H9 (cell line): ENCODE measurements around the gene TEX13D. TPM values are rescaled to one million over a fixed set of nuclear protein-coding genes. Genes with fewer than 3 reads are reported as not detected.

Experiments
- DNase-seq: peaks from one replicate; pipeline ENCODE4 v3.0.0-alpha.2; 2017
- H2AFZ ChIP-seq: one replicate; pipeline ENCODE4 v1.6.1; 2013; ENCODE audit warnings: mild to moderate bottlenecking, low read length, control low read depth, moderate library complexity
- H2AK5ac ChIP-seq: 2 replicates; pipeline ENCODE4 v1.6.1; 2013; ENCODE audit warnings: low read length, control low read depth, mixed read lengths; ENCODE audit not compliant: insufficient read length
- H2BK120ac ChIP-seq: one replicate; pipeline ENCODE4 v1.6.1; 2013; ENCODE audit warnings: low read depth, mild to moderate bottlenecking, low read length, control low read depth, inconsistent platforms; ENCODE audit not compliant: poor library complexity, severe bottlenecking
- H2BK12ac ChIP-seq: 2 replicates; pipeline ENCODE4 v1.6.1; 2013; ENCODE audit warnings: low read length, control low read depth, mixed read lengths, low read depth; ENCODE audit not compliant: insufficient read length
- H2BK15ac ChIP-seq: 2 replicates; pipeline ENCODE4 v1.6.1; 2013; ENCODE audit warnings: low read depth, low read length, control low read depth
- H2BK20ac ChIP-seq: one replicate; pipeline ENCODE4 v1.6.1; 2013; ENCODE audit warnings: low read depth, mild to moderate bottlenecking, low read length, control low read depth, inconsistent platforms; ENCODE audit not compliant: poor library complexity, severe bottlenecking
- H2BK5ac ChIP-seq: 2 replicates; pipeline ENCODE4 v1.6.1; 2013; ENCODE audit warnings: low read length, control low read depth, mixed read lengths; ENCODE audit not compliant: insufficient read length
- H3K14ac ChIP-seq: 2 replicates; pipeline ENCODE4 v1.6.1; 2013; ENCODE audit warnings: low read length, control low read depth; ENCODE audit not compliant: insufficient read depth
- H3K18ac ChIP-seq: 2 replicates; pipeline ENCODE4 v1.6.1; 2013; ENCODE audit warnings: low read depth, mild to moderate bottlenecking, mixed read lengths, low read length, control low read depth; ENCODE audit not compliant: insufficient read length
- H3K23ac ChIP-seq: 2 replicates; pipeline ENCODE4 v1.6.1; 2013; ENCODE audit warnings: low read length, control low read depth, mixed read lengths, low read depth; ENCODE audit not compliant: insufficient read length
- H3K23me2 ChIP-seq: 2 replicates; pipeline ENCODE4 v1.6.1; 2013; ENCODE audit warnings: low read depth, mild to moderate bottlenecking, mixed read lengths, low read length, control low read depth; ENCODE audit not compliant: insufficient read length, poor library complexity, severe bottlenecking
- H3K27ac ChIP-seq: 2 replicates; pipeline ENCODE4 v1.5.1; 2013; ENCODE audit warnings: low read length, control low read depth, mixed read lengths, low read depth; ENCODE audit not compliant: insufficient read length
- H3K27me3 ChIP-seq: 2 replicates; pipeline ENCODE4 v1.6.1; 2013; ENCODE audit warnings: low read length, control low read depth, inconsistent platforms; ENCODE audit not compliant: insufficient read depth
- H3K4ac ChIP-seq: 2 replicates; pipeline ENCODE4 v1.6.1; 2013; ENCODE audit warnings: low read depth, mild to moderate bottlenecking, control low read depth, inconsistent platforms, low read length, moderate library complexity
- H3K4me1 ChIP-seq: 2 replicates; pipeline ENCODE4 v1.6.1; 2013; ENCODE audit warnings: low read length, control low read depth, inconsistent platforms; ENCODE audit not compliant: insufficient read depth
- H3K4me2 ChIP-seq: 2 replicates; pipeline ENCODE4 v1.6.1; 2013; ENCODE audit warnings: low read length, control low read depth, mixed read lengths; ENCODE audit not compliant: insufficient read length, insufficient read depth
- H3K56ac ChIP-seq: 2 replicates; pipeline ENCODE4 v1.6.1; 2013; ENCODE audit warnings: low read depth, mild to moderate bottlenecking, mixed read lengths, low read length, control low read depth; ENCODE audit not compliant: insufficient read length
- H3K79me1 ChIP-seq: 2 replicates; pipeline ENCODE4 v1.6.1; 2013; ENCODE audit warnings: low read depth, mild to moderate bottlenecking, moderate library complexity, low read length, control low read depth, inconsistent platforms; ENCODE audit not compliant: insufficient read depth, poor library complexity, severe bottlenecking
- H3K79me2 ChIP-seq: 2 replicates; pipeline ENCODE4 v1.6.1; 2013; ENCODE audit warnings: low read length, control low read depth, inconsistent platforms; ENCODE audit not compliant: insufficient read depth
- H3K9ac ChIP-seq: 2 replicates; pipeline ENCODE4 v1.6.1; 2013; ENCODE audit warnings: low read length, control low read depth, mixed read lengths; ENCODE audit not compliant: insufficient read length; ENCODE audit errors: extremely low read depth
- H3K9me3 ChIP-seq: one replicate; pipeline ENCODE4 v1.6.1; 2013; ENCODE audit warnings: low read depth, low read length, inconsistent platforms; ENCODE audit not compliant: control insufficient read depth
- H3T11ph ChIP-seq: one replicate; pipeline ENCODE4 v1.6.1; 2013; ENCODE audit warnings: mild to moderate bottlenecking, low read length, control low read depth, inconsistent platforms
- H4K20me1 ChIP-seq: one replicate; pipeline ENCODE4 v1.6.1; 2013; ENCODE audit not compliant: control insufficient read depth, insufficient read length, insufficient read depth
- H4K5ac ChIP-seq: 2 replicates; pipeline ENCODE4 v1.6.1; 2013; ENCODE audit warnings: low read depth, mild to moderate bottlenecking, mixed read lengths, low read length, control low read depth; ENCODE audit not compliant: insufficient read length
- H4K8ac ChIP-seq: replicated peaks from 2 replicates; pipeline ENCODE4 v1.6.1; 2013; ENCODE audit warnings: low read length, control low read depth, mixed read lengths, low read depth; ENCODE audit not compliant: insufficient read length
- H4K91ac ChIP-seq: 2 replicates; pipeline ENCODE4 v1.6.1; 2013; ENCODE audit warnings: low read depth, mild to moderate bottlenecking, moderate library complexity, mixed read lengths, low read length, control low read depth; ENCODE audit not compliant: insufficient read length
- H3K27ac Mint-ChIP-seq, 3 experiments: 2 replicates in 2 of 3; 3 replicates in 1 of 3; pipeline ENCODE4 v1.8.0; 2020 to 2021; ENCODE audit warnings: mixed read lengths in 3 of 3, mild to moderate bottlenecking in 1 of 3, moderate library complexity in 1 of 3
- H3K27me3 Mint-ChIP-seq: 2 replicates; pipeline ENCODE4 v1.8.0; 2021; ENCODE audit warnings: low read depth, mild to moderate bottlenecking, moderate library complexity, mixed read lengths
- H3K36me3 Mint-ChIP-seq, 3 experiments: 2 replicates in 2 of 3; 3 replicates in 1 of 3; pipeline ENCODE4 v1.8.0; 2020 to 2021; ENCODE audit warnings: low read depth in 3 of 3, mixed read lengths in 3 of 3; ENCODE audit not compliant: insufficient read depth in 1 of 3
- H3K4me1 Mint-ChIP-seq, 2 experiments: 2 replicates each; pipeline ENCODE4 v1.8.0; 2020; ENCODE audit warnings: mixed read lengths in 2 of 2
- H3K4me3 Mint-ChIP-seq, 2 experiments: 2 replicates in 1 of 2; 3 replicates in 1 of 2; pipeline ENCODE4 v1.8.0; 2020 to 2021; ENCODE audit warnings: mild to moderate bottlenecking in 2 of 2, mixed read lengths in 2 of 2, moderate library complexity in 1 of 2
- H3K9me3 Mint-ChIP-seq, 2 experiments: 2 replicates in 1 of 2; 3 replicates in 1 of 2; pipeline ENCODE4 v1.8.0; 2020; ENCODE audit warnings: mild to moderate bottlenecking in 2 of 2, mixed read lengths in 2 of 2, moderate library complexity in 1 of 2
- CTCF ChIP-seq: fragments of 200-600 bp; sonication (generic); conservative IDR thresholded peaks from 3 replicates; pipeline ENCODE4 v1.8.0; 2021; ENCODE audit warnings: antibody characterized with exemption, mild to moderate bottlenecking
- WGBS: extraction: QIAGEN DNeasy Blood & Tissue Kit; methylation state at CpG from one replicate; pipeline ENCODE4 v1.1.7; 2013; ENCODE audit warnings: missing lambda C conversion rate, low lambda C conversion rate, mixed read lengths; ENCODE audit not compliant: insufficient read length; ENCODE audit errors: extremely low coverage; 5-methylcytosine and 5-hydroxymethylcytosine counted together
- long read RNA-seq: library from polyadenylated mRNA; unstranded; transcript quantifications from one replicate; pipeline ENCODE4 v2.0.0, GENCODE V29; 2020
- total RNA-seq: library from RNA; stranded (reverse); gene quantifications from 2 replicates; pipeline ENCODE4 v1.2.1, GENCODE V29; 2021

TEX13D gene
- total RNA-seq = 0.15 TPM in 1 of 2 replicates, not detected in the other
- long read RNA-seq = 0 reads

DNA sequence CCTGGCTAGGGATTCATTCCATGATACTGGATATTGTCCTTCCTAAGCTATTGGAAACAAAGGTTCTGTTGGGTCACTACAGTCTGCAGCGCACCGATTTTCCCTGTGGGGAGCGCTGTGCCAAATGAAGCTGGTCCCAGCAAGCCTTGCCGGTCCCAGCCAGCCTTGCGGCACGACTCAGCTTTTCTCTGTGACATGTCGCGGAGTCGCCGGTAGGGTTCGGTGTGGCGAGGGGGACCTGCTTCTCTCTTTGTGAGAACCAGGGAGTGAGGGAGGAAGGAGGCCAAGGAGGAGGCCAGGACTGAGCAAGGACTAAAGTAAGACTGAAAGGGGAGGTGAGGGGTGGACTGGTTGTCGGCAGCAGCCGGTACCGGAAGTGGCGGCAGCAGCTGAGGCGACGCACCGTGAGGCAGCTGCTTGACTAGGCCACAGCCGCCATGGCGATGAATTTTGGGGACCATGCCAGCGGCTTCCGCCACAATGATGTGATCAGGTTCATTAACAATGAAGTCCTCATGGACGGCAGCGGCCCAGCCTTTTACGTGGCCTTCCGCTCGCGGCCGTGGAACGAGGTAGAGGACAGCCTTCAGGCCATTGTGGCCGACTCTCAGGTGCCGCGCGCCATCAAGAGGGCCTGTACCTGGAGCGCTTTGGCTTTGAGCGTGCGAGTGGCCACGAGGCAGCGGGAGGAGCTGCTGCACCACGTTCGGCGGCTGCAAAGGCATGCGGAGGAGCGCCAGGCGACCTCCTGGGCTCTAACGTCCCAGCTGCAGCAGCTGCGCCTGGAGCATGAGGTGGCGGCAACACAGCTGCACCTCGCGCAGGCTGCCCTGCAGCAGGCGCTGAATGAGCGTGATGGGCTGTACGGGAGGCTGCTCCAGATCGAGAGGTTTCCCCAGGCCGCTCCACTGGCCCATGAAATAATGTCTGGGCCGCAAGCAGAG, at the start of gene TEX13D:
Gene TEX13D (plus strand): TSS at position 180 of the 944 bp plus-strand sequence. CDS start 258 bp downstream, at position 438.
- H3K4ac ChIP-seq = no peak within 1 kb of the TSS
- no peak within 1 kb of the TSS for H3K27ac Mint-ChIP-seq
- no CpG with 5 or more reads among the region's 57 CpGs for WGBS

More for the DNA sequence above, at the start of gene TEX13D:
- no peaks in the 10 kb centered on the region for H3K4me1 ChIP-seq
- H4K8ac ChIP-seq = no peak within 1 kb of the TSS
- H3K23ac ChIP-seq = no peak within 1 kb of the TSS
- H2BK15ac ChIP-seq = no peak within 1 kb of the TSS
- no peak within 1 kb of the TSS for H3K56ac ChIP-seq
- no peak within 1 kb of the TSS for H3K4me2 ChIP-seq
- no peaks in the 10 kb centered on the region for H3K79me1 ChIP-seq
- H3K27ac ChIP-seq = no peak within 1 kb of the TSS
- no peak within 1 kb of the TSS for H2BK12ac ChIP-seq
- no peak within 1 kb of the TSS for H4K91ac ChIP-seq
- Mint-ChIP-seq H3K27me3 (no peaks in the 10 kb centered on the region; the same call in 1 of the 2 replicates), H3K4me3 (no peak within 1 kb of the TSS), H3K4me1 (0 out of 4 replicates have a peak, but pooled peaks cover 0 to 3% of the 10 kb centered on the region in 2 experiments), H3K36me3 (no peaks in the 10 kb centered on the region), H3K9me3 (peaks cover 5 to 8% of the 10 kb centered on the region in 2 experiments; a peak in 4 of 5 replicates)
- no peak within 1 kb of the TSS for H2BK5ac ChIP-seq
- peaks cover 4% of the 10 kb centered on the region for H3K9me3 ChIP-seq
- H4K5ac ChIP-seq = no peak within 1 kb of the TSS
- H3K14ac ChIP-seq = no peak within 1 kb of the TSS
- no peak within 1 kb of the TSS for H2BK120ac ChIP-seq
- H3K18ac ChIP-seq = no peak within 1 kb of the TSS
- DNase-seq = peak; percentile 34
- H3K27me3 ChIP-seq = no peaks in the 10 kb centered on the region
- H2AK5ac ChIP-seq = no peak within 1 kb of the TSS
- H2AFZ ChIP-seq = no peak within 1 kb of the TSS
- H3K9ac ChIP-seq = no peak within 1 kb of the TSS
- no peaks in the 10 kb centered on the region for H3K23me2 ChIP-seq
- H2BK20ac ChIP-seq = no peak within 1 kb of the TSS
- H4K20me1 ChIP-seq = no peaks in the 10 kb centered on the region
- no peaks in the 10 kb centered on the region for H3K79me2 ChIP-seq
- no peak within 1 kb of the TSS for H3T11ph ChIP-seq
- TF ChIP-seq CTCF = no peak
